HG02870 (cell line): ENCODE data around the gene EAPP.
"Not testable (repeated sequence)": the region's sequence is repeated elsewhere in the genome, so short reads cannot be mapped to it uniquely, and the experiment has no call there.

Source experiments
- ATAC-seq: cut with Tn5 transposase; IDR thresholded peaks from one replicate; pipeline ENCODE4 v1.9.1; 2021; ENCODE audit warnings: mild to moderate bottlenecking, moderate library complexity; ENCODE audit not compliant: unreplicated experiment

EAPP gene, protein sequence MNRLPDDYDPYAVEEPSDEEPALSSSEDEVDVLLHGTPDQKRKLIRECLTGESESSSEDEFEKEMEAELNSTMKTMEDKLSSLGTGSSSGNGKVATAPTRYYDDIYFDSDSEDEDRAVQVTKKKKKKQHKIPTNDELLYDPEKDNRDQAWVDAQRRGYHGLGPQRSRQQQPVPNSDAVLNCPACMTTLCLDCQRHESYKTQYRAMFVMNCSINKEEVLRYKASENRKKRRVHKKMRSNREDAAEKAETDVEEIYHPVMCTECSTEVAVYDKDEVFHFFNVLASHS

DNA sequence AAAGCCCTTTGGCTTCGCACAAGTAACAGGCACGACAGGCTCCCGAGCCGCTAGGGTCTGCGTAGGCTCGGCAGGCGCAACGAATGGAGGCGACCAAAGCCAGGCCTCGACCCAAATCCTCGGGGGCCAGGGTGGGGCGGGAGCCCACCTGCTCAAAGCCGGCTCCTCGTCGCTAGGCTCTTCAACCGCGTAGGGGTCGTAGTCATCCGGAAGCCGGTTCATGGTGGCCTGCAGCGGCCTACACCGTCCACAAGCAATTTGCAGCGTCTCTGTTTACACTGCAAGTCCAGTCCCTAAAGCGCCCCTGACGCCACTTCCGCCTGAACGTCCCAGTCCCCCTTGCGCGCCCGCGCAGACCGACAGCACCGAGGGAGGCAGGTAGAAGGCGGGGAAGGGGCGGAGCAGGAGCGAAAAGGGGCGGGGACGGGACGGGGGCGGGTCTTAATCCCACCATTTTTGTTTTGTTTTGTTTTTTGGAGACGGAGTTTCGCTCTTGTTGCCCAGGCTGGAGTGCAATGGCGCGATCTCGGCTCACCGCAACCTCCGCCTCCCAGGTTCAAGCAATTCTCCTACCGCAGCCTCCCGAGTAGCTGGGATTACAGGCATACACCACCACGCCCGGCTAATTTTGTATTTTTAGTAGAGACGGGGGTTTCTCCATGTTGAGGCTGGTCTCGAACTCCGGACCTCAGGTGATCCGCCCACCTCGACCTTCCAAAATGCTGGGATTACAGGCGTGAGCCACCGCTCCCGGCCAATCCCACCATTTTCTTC lies at the start of gene EAPP:
TSS of gene EAPP (minus strand) at position 295 of the 774 bp plus-strand sequence. CDS start at position 222, 73 bp downstream.
- peak; percentile 100 for ATAC-seq

DNA sequence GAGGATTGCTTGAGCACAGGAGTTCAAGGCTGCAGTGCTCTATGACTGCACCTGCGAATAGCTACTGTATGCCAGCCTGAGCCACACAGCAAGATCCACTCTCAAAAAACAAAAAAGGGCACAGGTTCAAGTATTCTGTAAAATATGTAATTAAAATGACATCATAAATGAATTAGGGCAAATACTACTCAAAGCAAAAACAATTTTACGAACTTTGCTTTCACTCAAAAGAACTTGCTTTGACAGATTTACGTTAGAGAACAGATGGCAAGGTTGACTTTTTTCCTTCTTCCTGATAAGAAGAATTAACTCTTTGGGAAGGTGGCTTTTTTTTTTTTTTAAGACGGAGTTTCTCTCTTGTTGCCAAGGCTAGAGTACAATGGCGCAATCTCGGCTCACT lies 44.0 kb upstream of the EAPP start:
- no peak for ATAC-seq

DNA sequence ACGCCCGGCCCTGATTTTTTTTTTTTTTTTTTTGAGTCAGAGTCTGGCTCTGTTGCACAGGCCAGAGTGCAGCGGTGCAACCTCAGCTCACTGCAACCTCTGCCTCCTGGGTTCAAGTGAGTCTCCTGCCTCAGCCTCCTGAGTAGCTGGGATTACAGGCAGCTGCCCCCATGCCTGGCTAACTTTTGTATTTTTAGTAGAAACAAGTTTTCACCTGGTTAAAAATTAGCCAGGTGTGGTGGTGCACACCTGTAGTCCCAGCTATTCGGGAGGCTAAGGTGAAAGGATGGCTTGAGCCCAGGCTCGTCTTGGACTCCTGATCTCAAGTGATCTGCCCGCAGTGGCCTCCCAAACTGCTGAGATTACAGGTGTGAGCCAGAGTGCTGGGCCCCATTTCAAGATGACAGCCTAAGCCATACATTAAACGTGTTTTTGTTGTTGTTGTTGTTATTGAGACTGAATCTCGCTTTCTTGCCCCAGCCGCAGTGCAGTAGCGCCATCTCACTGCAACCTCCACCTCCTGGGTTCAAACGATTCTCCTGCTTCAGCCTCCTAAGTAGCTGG lies 42.7 kb upstream of the EAPP start:
- ATAC-seq = no peak

DNA sequence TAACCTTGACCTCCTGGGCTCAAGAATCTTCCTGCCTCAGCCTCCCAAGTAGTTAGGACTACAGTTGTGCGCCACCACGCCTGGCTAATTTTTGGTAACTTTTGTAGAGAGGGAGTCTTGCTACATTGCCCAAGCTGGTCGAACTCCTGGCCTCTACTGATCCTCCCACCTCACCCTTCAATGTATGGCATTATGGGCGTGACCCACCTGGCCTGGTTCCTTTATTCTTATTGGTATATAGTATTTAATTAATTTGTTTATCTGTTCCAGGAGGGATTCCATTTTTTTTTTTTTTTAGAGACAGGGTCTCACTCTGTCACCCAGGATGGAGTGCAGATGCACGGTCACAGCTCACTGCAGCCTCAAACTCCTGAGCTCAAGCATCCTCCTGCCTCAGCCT lies 40.9 kb upstream of the EAPP start:
- no peak for ATAC-seq

DNA sequence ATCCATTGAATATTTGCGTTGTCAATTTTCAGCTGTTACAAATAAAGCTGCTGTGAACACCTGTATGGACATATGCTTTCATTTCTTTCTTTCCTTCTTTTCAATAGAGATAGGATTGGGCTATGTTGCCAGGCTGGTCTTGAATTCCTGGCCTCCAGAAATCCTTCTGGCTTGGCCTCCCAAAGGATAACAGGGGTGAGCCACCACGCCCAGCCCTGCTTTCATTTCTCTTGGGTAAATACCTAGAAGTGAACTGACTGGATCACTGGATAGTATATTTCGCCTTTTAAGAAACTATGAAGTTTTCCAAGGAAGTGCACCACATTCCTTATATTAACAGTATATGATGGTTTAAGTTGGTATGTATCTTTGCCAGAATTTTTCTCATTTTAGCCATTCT lies 32.3 kb upstream of the EAPP start:
- ATAC-seq = no peak

DNA sequence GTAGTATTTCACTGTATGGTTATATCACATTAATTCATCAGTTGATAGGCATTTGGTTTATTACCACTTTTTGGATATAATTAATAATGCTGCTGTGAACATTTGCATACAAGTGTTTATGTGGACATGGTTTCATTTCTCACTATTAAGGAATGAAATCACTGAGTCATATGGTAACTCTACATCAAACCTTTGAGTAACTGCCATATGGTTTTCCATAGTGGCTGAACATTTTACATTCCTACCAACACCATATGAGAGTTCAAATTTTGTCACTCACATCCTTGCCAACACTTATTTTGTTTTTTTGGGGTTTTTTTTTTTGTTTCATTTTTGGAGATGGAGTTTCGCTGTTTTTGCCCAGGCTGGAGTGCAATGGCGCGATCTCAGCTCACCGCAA lies 30.2 kb upstream of the EAPP start:
- no peak for ATAC-seq

DNA sequence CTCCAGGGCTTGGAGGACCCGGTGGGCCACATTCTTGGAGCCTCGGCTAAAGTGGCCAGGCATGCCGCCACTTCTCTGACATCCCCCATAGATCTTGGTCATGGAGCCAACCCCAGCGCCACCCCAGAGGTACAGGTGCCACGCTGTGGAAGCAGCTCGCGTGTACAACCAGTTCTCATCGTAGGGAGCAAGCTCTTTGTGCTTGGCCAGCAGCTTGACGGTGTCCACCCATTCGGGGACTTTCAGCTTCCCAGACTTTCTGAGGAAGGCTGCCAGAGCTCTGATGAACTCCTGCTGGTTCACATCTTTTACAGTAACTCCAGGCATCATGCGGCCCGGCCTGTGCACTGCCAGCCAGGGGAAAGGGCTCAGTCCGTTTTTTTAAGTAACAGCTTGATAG lies 29.3 kb upstream of the EAPP start:
- ATAC-seq = no peak

DNA sequence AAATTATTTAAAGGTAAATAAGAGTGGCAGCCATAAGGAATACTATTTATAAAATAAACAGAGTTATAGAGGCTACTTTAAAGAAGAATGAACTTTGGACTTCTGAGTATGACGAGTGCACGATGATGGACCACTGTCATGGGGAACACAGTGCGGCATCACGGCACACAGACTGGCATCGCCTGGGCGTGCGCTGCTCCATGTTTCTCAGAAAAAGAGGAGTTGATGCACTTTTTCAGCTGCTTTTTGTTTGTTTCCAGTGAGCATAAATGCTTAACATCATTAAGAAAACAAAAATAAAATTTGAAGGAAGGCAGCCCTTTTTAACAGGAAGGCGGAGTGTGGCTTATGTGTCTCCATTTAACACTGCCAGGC lies 23.3 kb upstream of the EAPP start:
- no peak for ATAC-seq

DNA sequence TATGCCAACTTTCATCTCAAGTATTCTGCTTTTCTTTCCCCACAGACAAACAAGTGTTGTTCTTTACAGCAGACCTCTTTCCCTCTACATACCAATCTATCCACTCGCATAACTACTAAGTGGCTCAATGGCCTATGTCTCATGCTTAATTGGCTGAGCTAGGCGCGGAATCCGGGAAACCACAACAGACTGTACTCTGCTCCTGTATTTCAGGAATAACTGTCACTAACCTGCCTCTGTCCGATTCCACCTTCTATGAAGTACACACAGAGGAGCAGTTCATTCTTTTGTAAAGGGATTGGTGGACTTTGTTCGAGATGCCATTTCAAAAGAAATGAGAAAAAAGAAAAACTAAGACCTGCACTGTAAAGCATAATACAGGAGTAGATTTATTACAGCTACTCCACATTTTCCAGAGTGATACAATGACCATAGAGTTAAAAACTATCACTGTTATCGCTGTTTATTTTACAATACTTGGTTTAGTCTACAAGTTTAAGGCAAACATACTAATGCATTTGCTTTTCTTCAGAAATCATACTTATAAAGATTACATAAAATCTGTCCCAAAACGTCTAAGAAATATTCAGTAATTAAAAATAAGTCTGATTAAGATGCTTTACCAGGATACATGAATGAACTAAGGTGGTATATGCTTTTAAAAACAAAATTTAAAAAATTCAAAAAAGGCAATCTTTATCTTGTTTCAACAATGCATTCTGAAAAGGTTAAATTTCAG lies 22.7 kb upstream of the EAPP start:
- not testable (repeated sequence) for ATAC-seq

DNA sequence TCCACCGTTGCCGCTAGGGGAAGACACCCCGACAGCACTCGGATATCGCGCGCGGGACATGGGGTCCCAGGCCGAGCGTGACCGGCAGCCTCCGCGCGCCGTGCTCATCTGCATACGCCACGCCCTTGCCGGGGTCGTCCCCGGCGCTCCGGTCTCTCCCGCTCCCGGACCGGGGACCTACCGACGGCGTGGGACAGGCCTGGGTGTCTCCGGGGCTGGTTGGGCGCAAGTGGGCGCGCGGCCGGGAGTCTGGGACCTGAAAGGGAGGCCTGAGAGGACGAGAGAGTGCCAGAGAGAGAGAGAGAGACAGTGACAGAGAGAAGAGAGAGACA lies 17.0 kb upstream of the EAPP start:
- ATAC-seq = peak; percentile 37

DNA sequence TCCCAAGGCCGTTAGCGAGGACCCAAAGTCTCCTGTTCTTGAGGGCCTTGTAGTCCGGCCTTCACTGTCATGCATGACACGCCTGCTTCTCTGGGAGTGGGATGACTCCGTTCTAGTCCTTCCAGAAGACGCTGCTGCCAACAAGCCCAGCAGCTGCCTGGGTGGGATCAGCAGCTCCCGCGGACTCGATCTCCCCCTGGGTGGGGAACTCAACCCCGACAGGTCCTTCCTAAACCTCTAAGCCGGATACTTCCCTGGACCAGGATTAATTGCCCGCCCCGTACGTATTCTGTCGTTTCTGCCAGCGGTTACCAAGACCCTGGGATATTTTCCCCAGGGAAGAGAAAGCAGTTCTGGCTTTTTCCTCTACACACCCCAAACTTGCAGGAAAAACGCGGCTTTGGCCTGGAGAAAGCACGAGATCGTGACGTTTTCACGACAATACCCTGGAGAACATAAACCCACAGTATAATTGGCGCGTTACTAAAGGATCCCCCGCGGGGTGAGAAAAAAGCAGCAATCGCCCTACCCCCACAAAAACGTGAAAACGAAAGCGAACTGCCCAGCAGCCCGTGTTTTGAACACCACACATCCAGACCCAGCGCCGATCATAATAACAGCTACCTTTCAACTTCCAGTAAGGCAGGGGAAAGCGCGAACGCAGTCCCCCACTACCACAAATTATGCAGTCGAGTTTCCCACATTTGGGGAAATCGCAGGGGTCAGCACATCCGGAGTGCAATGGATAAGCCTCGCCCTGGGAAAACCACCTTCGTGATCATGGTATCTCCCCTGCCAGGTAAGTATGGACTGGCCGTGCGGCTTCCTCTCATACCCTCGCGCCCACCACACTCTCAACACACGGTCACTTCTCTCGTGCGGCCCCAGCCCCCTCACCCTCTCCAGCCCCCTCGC lies 16.3 kb upstream of the EAPP start:
- peak; percentile 77 for ATAC-seq

DNA sequence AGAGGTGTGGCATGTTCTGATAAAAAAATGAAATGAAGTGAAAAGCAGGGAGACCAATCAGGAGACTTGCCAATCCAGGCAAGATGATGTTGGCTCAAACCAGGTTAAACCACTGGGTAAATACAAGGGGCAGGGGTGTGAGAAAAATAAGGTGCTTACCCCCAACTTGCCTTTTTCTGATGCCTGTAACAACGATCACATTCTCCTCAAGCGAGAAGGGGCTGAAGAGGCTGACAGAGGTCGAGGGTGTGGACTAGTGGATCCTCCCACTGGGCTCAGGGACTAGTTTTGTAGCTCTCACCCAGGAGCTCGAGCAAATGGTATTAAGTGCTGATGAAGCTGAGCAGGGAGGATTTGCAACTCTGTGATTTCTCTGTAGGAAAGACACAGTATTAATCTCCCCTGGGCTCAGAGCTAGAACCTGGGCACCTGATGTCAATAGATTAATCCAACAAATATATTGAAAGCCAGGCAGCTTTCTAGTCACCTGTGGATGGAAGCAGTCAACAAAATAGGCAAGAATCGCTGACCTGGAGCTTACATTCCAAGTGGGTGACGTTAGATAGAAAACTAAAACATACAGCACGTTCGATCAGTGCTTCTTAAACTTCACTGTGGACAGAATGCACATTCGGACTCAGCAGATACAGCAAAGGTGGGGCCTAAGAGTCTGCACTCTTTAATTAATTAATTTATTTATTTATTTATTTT lies 15.2 kb upstream of the EAPP start:
- no peak for ATAC-seq

DNA sequence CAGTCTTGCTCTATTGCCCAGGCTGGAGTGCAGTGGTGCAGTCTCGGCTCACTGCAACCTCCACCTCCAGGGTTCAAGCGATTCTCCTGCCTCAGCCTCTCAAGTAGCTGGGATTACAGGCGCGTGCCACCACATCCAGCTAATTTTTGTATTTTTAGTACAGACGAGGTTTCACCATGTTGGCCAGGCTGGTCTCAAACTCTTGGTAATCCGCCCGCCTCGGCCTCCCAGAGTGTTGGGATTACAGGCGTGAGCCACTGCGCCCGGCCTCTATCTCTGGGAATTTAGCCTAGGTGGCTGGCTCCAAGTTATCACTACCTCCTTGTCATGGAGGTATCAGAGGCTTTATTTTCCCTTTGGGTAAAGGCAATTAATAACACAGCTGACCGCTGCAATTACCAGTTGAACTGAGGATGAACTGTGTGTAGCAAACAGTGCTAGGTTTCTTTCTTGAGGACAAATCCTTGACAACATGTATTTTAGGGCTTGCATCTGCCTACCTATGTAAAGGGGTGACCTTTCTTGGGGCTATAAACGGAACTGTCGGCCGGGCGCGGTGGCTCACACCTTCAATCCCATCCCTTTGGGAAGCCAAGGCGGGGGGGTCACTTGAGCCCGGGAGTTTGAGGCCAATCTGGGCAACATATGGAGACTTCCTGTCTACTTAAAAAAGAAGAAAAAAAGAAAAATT lies 9.9 kb upstream of the EAPP start:
- ATAC-seq = not testable (repeated sequence)

DNA sequence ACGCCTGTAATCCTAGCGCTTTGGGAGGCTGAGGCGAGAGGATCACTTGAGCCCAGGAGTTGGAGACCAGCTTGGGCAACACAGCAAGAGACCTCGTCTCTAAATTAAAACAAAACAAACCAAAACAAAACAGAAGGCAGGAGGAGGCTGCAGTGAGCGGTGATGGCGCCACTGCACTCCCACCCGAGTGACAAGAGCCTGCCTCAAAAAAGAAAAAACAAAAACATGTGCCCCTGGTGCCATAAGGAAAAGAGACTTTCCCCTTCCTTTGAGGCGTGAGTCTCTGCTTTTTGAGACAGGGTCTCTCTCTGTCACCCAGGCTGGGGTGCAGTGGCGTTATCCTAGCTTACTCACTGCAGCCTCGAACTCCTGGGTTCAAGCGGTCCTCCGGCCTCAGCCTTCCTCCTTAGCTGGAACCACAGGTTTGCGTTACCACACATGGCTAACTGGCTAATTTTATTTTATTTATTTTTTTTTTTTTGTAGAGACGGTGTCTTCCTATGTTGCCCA lies 9.0 kb upstream of the EAPP start:
- ATAC-seq = no peak

DNA sequence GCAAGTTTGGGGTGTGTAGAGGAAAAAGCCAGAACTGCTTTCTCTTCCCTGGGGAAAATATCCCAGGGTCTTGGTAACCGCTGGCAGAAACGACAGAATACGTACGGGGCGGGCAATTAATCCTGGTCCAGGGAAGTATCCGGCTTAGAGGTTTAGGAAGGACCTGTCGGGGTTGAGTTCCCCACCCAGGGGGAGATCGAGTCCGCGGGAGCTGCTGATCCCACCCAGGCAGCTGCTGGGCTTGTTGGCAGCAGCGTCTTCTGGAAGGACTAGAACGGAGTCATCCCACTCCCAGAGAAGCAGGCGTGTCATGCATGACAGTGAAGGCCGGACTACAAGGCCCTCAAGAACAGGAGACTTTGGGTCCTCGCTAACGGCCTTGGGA lies 7.6 kb upstream of the EAPP start:
- peak; percentile 40 for ATAC-seq

DNA sequence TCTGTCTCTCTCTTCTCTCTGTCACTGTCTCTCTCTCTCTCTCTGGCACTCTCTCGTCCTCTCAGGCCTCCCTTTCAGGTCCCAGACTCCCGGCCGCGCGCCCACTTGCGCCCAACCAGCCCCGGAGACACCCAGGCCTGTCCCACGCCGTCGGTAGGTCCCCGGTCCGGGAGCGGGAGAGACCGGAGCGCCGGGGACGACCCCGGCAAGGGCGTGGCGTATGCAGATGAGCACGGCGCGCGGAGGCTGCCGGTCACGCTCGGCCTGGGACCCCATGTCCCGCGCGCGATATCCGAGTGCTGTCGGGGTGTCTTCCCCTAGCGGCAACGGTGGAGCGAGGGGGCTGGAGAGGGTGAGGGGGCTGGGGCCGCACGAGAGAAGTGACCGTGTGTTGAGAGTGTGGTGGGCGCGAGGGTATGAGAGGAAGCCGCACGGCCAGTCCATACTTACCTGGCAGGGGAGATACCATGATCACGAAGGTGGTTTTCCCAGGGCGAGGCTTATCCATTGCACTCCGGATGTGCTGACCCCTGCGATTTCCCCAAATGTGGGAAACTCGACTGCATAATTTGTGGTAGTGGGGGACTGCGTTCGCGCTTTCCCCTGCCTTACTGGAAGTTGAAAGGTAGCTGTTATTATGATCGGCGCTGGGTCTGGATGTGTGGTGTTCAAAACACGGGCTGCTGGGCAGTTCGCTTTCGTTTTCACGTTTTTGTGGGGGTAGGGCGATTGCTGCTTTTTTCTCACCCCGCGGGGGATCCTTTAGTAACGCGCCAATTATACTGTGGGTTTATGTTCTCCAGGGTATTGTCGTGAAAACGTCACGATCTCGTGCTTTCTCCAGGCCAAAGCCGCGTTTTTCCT lies 7.0 kb upstream of the EAPP start:
- ATAC-seq = peak; percentile 77

DNA sequence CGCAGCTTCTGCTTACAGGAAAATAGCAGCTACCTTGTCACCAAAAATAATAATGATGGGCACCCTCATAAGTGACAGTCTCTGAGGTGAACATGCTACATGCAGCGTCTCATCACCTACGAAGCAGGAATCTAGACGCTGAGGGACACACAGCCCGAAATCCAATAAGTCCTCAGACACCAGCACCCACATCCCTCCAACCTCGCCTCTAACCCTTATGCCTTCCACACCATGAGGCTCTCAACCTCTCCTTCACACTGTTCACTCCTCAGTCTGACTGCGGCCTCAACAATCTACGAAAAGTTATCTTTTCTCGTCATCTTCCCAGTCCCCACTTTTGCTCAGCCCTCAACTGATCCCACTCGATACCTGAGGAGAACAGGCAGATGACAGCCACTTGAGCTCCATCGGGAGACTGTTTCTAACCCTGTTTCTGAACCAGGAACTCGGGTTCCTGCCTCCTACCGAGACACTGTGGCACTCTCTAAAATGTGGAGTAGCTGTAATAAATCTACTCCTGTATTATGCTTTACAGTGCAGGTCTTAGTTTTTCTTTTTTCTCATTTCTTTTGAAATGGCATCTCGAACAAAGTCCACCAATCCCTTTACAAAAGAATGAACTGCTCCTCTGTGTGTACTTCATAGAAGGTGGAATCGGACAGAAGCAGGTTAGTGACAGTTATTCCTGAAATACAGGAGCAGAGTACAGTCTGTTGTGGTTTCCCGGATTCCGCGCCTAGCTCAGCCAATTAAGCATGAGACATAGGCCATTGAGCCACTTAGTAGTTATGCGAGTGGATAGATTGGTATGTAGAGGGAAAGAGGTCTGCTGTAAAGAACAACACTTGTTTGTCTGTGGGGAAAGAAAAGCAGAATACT lies 919 bp upstream of the EAPP start:
- ATAC-seq = not testable (repeated sequence)
